ENCODE data around the gene EPS8L1.

- TF ChIP-seq POLR2A (IDR thresholded peaks at IDR 0.05) (no peak), CTCF (IDR thresholded peaks at IDR 0.05) (no peak)
Observed at GRCh38 chr19:55058781-55059610, 16.7 kb upstream of the EPS8L1 start.

Measured in body of pancreas (tissue), 4 donors.